Stimulated activated CD4-positive, alpha-beta T cell treated with anti-CD3 and anti-CD28 coated beads, Interleukin-4, amount 100 ng/mL, for 1 hour (primary cell): ENCODE data around the gene TMTC1.
A peak's percentile ranks its signal among the peaks of the same experiment; 100 is the strongest.
"Not testable (repeated sequence)": the region's sequence is repeated elsewhere in the genome, so short reads cannot be mapped to it uniquely, and the experiment has no call there.

ENCODE experiments used
- DNase-seq: peaks from one replicate; pipeline ENCODE4 v3.0.0-alpha.2; 2020

TMTC1 gene

GRCh38 chr12:29562110-29562804, 221.5 kb downstream of the TMTC1 start:
- DNase-seq: no peak

- DNase-seq: no peak
Measured at GRCh38 chr12:29561664-29562071, 222.1 kb downstream of the TMTC1 start.

GRCh38 chr12:29559198-29559597, 224.5 kb downstream of the TMTC1 start:
- DNase-seq: no peak

GRCh38 chr12:29556363-29556762, 227.4 kb downstream of the TMTC1 start:
- DNase-seq: no peak

- DNase-seq: not testable (repeated sequence)
Measured at GRCh38 chr12:29555451-29555850, 228.3 kb downstream of the TMTC1 start.

GRCh38 chr12:29552994-29553748, 230.6 kb downstream of the TMTC1 start:
- no peak for DNase-seq

- peak; percentile 64 for DNase-seq
Measured at GRCh38 chr12:29552324-29552927, 231.3 kb downstream of the TMTC1 start.

- DNase-seq: no peak
Measured at GRCh38 chr12:29551812-29552211, 231.9 kb downstream of the TMTC1 start.

- no peak for DNase-seq
Measured at GRCh38 chr12:29547864-29548263, 235.9 kb downstream of the TMTC1 start.

- no peak for DNase-seq
Measured at GRCh38 chr12:29547151-29547632, 236.6 kb downstream of the TMTC1 start.

- DNase-seq: no peak
Measured at GRCh38 chr12:29546000-29546399, 237.7 kb downstream of the TMTC1 start.

- no peak for DNase-seq
Measured at GRCh38 chr12:29545102-29545467, 238.7 kb downstream of the TMTC1 start.

- DNase-seq: no peak
Measured at GRCh38 chr12:29544428-29545101, 239.2 kb downstream of the TMTC1 start.

GRCh38 chr12:29543036-29543435, 240.7 kb downstream of the TMTC1 start:
- no peak for DNase-seq

- DNase-seq: no peak
Measured at GRCh38 chr12:29537298-29537697, 246.4 kb downstream of the TMTC1 start.

GRCh38 chr12:29534935-29535334, 248.8 kb downstream of the TMTC1 start:
- no peak for DNase-seq

- no peak for DNase-seq
Measured at GRCh38 chr12:29533815-29534489, 249.8 kb downstream of the TMTC1 start.

- no peak for DNase-seq
Measured at GRCh38 chr12:29531471-29531870, 252.3 kb downstream of the TMTC1 start.

GRCh38 chr12:29530436-29530835, 253.3 kb downstream of the TMTC1 start:
- DNase-seq: no peak

- DNase-seq: no peak
Measured at GRCh38 chr12:29528161-29528560, 255.6 kb downstream of the TMTC1 start.

GRCh38 chr12:29521951-29522350, 261.8 kb downstream of the TMTC1 start:
- DNase-seq: no peak

GRCh38 chr12:29519585-29520182, 264.1 kb downstream of the TMTC1 start:
- DNase-seq: no peak
